ENCODE data around the gene SRA1.

The SRA1 gene

GRCh38 chr5:140560227-140560626, 3.0 kb upstream of the SRA1 start:
- TF ChIP-seq CTCF (conservative IDR thresholded peaks at IDR 0.05; ENCODE audit: low read depth, low read length), result no peak
- H3K4me3 ChIP-seq (ENCODE audit: low read depth, low read length), result no peak overlapping the region

GRCh38 chr5:140558542-140558941, 1.3 kb upstream of the SRA1 start:
- TF ChIP-seq CTCF (conservative IDR thresholded peaks at IDR 0.05; ENCODE audit: low read depth, low read length), result no peak
- no peak for DNase-seq (ENCODE audit: low read depth)
- no peak overlapping the region for H3K4me3 ChIP-seq (ENCODE audit: low read depth, low read length)

More at GRCh38 chr5:140560227-140560626, 3.0 kb upstream of the SRA1 start:
- no peak for DNase-seq (ENCODE audit: low read depth)

GRCh38 chr5:140557965-140558364, 692 bp upstream of the SRA1 start:
- TF ChIP-seq CTCF (conservative IDR thresholded peaks at IDR 0.05; ENCODE audit: low read depth, low read length), result no peak
- no peak for DNase-seq (ENCODE audit: low read depth)
- H3K4me3 ChIP-seq (ENCODE audit: low read depth, low read length), result no peak overlapping the region

GRCh38 chr5:140556438-140556837, 835 bp downstream of the SRA1 start:
- DNase-seq (ENCODE audit: low read depth), result peak; percentile 71
- no peak for TF ChIP-seq CTCF (conservative IDR thresholded peaks at IDR 0.05; ENCODE audit: low read depth, low read length)
- peak overlapping the region; percentile 87 for H3K4me3 ChIP-seq (ENCODE audit: low read depth, low read length)

GRCh38 chr5:140555747-140556312, 1.4 kb downstream of the SRA1 start:
- DNase-seq (ENCODE audit: low read depth), result no peak
- peak overlapping the region; percentile 87 for H3K4me3 ChIP-seq (ENCODE audit: low read depth, low read length)
- no peak for TF ChIP-seq CTCF (conservative IDR thresholded peaks at IDR 0.05; ENCODE audit: low read depth, low read length)

GRCh38 chr5:140554454-140554853, 2.8 kb downstream of the SRA1 start:
- no peak for TF ChIP-seq CTCF (conservative IDR thresholded peaks at IDR 0.05; ENCODE audit: low read depth, low read length)
- DNase-seq (ENCODE audit: low read depth), result peak; percentile 79
- no peak overlapping the region for H3K4me3 ChIP-seq (ENCODE audit: low read depth, low read length)

- no peak for TF ChIP-seq CTCF (conservative IDR thresholded peaks at IDR 0.05; ENCODE audit: low read depth, low read length)
- no peak overlapping the region for H3K4me3 ChIP-seq (ENCODE audit: low read depth, low read length)
- DNase-seq (ENCODE audit: low read depth), result no peak
Observed at GRCh38 chr5:140553657-140554056, 3.6 kb downstream of the SRA1 start.

Data from choroid plexus epithelial cell (primary cell).